Gastroesophageal sphincter (tissue), 4 donors: ENCODE measurements around the gene MUC6. TPM values are rescaled to one million over a fixed set of nuclear protein-coding genes. Genes with fewer than 3 reads are reported as not detected.

Source experiments
- ATAC-seq: fragments of 150-250 bp; one replicate; pipeline ENCODE4 v1.9.1; 2016; ENCODE audit warnings: mild to moderate bottlenecking, moderate library complexity
- H3K27ac ChIP-seq, 4 donors: fragments of 200-600 bp; sonication (generic) in 3 of 4; 1 replicate in 3 of 4; 2 replicates in 1 of 4; pipeline ENCODE4 v1.5.1; 2016 to 2019
- H3K27me3 ChIP-seq: fragments of 200-600 bp; sonication (generic); one replicate; pipeline ENCODE4 v1.5.1; 2019
- H3K36me3 ChIP-seq, 2 donors: fragments of 200-600 bp; sonication (generic); one replicate each; pipeline ENCODE4 v1.5.1; 2019; ENCODE audit warnings: control low read depth in 1 of 2
- H3K4me1 ChIP-seq, 3 donors: fragments of 200-600 bp; sonication (generic); 1 replicate in 2 of 3; 2 replicates in 1 of 3; pipeline ENCODE4 v1.5.1; 2016 to 2019; ENCODE audit warnings: control low read depth in 2 of 3
- H3K4me3 ChIP-seq, 2 donors: fragments of 200-600 bp; sonication (generic); one replicate each; pipeline ENCODE4 v1.5.1; 2019; ENCODE audit warnings: mild to moderate bottlenecking in 1 of 2, moderate library complexity in 1 of 2
- H3K9me3 ChIP-seq, 3 donors: fragments of 200-600 bp; sonication (generic); one replicate each; pipeline ENCODE4 v1.5.1; 2017 to 2019; ENCODE audit warnings: control low read depth in 2 of 3
- EP300 ChIP-seq: sonication (generic); formaldehyde crosslinking; IDR thresholded peaks from one replicate; pipeline ENCODE4 v1.6.1; 2017; ENCODE audit warnings: antibody characterized with exemption, mild to moderate bottlenecking
- POLR2A ChIP-seq, 2 donors: fragments of 450-650 bp; IDR thresholded peaks; one replicate each; pipeline ENCODE4 v1.6.1; 2017; ENCODE audit warnings: antibody characterized with exemption in 2 of 2, mild to moderate bottlenecking in 2 of 2, moderate library complexity in 1 of 2
- POLR2AphosphoS5 ChIP-seq: sonication (generic); formaldehyde crosslinking; IDR thresholded peaks from one replicate; pipeline ENCODE4 v1.6.1; 2017; ENCODE audit warnings: antibody characterized with exemption
- WGBS, 2 donors: methylation state at CpG; one replicate each; pipeline ENCODE4 v1.1.5; 2018; ENCODE audit warnings: low coverage in 1 of 2; 5-methylcytosine and 5-hydroxymethylcytosine counted together
- total RNA-seq, 4 donors: library from RNA; depleted of rRNA; stranded (reverse); fragments of >200 nt; gene quantifications; one replicate each; pipeline ENCODE4 v1.1.0, GENCODE V29; 2016
- TF ChIP-seq, protein P1 (sequence below), 4 experiments: fragments of 200-600 bp in 2 of 4; fragments of 450-650 bp in 2 of 4; sonication (generic) in 1 of 4; IDR thresholded peaks; one replicate each; pipeline ENCODE4 v1.5.1; 2017 to 2019; ENCODE audit warnings: antibody characterized with exemption in 4 of 4, mild to moderate bottlenecking in 2 of 4, moderate library complexity in 2 of 4

Gene MUC6
- total RNA-seq, 4 donors from 2014 or later = 0.77 TPM; not detected in 3

DNA sequence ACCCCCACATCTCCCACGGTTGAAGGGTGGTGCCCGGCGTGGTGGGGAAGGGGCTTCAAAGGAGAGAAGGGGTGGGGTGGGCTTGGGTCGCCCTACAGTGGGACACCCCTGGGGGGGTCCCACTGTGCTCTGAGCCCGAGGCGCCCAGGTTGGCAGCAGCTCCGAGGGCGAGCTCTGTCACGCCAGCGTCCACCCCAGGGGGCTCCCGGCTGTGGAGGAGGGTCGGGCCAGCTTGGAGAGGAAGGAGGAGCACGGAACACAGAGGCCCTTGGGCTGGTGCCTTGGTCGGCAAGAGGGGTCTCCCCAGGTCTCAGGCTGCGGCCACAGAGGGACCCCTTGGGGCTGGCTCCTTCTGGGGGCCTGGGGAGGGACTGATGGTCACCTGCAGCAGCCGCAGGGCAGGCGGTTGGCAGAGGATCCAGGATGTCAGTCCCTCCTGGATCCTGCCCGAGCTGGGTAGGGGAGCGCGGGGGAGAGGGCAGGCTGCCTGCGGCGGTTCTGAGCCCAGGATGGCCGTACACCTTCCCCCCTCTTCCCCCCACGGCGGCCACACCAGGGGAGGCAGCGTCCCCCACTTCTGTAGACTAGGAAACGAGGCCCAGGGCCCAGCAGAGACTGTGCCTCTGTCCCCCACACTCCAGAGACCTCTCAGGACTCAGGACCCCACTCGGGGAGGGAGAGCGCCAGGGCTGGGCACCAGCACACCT, 788 bp downstream of the MUC6 start:
- H3K36me3 ChIP-seq = no peaks in the 10 kb centered on the region
- no peak overlapping the region for H3K27ac ChIP-seq
- H3K9me3 ChIP-seq = no peaks in the 10 kb centered on the region
- no peak for ATAC-seq
- WGBS, 2 donors = no CpG with 5 or more reads among the region's 29 CpGs
- TF ChIP-seq, protein P1, sequence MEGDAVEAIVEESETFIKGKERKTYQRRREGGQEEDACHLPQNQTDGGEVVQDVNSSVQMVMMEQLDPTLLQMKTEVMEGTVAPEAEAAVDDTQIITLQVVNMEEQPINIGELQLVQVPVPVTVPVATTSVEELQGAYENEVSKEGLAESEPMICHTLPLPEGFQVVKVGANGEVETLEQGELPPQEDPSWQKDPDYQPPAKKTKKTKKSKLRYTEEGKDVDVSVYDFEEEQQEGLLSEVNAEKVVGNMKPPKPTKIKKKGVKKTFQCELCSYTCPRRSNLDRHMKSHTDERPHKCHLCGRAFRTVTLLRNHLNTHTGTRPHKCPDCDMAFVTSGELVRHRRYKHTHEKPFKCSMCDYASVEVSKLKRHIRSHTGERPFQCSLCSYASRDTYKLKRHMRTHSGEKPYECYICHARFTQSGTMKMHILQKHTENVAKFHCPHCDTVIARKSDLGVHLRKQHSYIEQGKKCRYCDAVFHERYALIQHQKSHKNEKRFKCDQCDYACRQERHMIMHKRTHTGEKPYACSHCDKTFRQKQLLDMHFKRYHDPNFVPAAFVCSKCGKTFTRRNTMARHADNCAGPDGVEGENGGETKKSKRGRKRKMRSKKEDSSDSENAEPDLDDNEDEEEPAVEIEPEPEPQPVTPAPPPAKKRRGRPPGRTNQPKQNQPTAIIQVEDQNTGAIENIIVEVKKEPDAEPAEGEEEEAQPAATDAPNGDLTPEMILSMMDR (IDR thresholded peaks at IDR 0.05) = no peak
- TF ChIP-seq EP300 (no peak), POLR2AphosphoS5 (no peak), POLR2A (IDR thresholded peaks at IDR 0.05) (no peak)
- no peaks in the 10 kb centered on the region for H3K4me1 ChIP-seq
- H3K27me3 ChIP-seq = peaks cover 67% of the 10 kb centered on the region
- no peak overlapping the region for H3K4me3 ChIP-seq

DNA sequence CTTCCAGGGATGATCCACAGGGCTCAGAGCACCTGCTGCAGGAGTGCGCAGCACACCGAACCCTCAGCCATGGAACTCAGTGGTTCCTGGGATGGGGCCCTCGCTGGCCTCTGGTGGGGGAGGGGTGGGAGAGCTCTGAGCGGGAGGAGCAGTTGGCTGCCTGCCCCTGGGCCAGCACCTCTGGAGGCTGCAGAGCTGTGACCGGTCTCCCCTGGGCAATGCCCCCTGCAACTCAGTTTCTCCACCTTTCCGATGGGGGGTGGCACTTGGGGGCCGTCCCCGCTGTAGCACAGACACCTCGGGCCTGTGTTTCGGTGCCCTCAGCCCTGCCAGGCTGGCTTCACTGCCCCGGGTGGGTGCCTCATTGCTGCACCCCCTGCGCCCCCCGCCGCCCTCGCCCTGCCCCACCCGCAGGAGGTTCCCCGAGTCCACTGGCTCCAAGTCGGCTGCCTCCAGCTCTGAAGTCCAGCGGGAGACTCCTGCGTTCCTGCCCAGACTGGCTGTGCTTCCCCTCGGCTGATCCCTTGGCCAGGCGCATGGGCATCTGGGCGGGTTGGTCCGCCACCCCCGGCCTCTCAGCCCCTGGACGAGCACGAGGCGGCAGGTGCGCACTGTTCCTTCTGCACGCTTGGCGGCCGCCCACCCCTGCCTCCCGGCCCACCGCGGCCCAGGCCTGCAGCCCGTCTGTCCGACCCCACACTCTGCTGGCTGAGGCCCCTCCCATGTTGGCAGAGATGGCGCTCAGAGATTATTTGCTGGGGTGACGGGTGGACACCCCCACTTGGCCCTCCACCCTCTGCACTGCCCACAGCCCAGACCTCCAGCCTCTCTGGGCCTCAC, 1.8 kb downstream of the MUC6 start:
- Histone ChIP-seq H3K4me1 (no peaks in the 10 kb centered on the region), H3K27me3 (peaks cover 58% of the 10 kb centered on the region), H3K36me3 (no peaks in the 10 kb centered on the region), H3K4me3 (no peak overlapping the region), H3K9me3 (no peaks in the 10 kb centered on the region), H3K27ac (no peak overlapping the region)
- WGBS, 2 donors = 73 to 100% methylated on average over 2 to 9 of the region's 39 CpGs
- TF ChIP-seq, protein P1 (IDR thresholded peaks at IDR 0.05) = no peak
- TF ChIP-seq POLR2AphosphoS5 = no peak
- no peak for TF ChIP-seq EP300
- no peak for ATAC-seq

DNA sequence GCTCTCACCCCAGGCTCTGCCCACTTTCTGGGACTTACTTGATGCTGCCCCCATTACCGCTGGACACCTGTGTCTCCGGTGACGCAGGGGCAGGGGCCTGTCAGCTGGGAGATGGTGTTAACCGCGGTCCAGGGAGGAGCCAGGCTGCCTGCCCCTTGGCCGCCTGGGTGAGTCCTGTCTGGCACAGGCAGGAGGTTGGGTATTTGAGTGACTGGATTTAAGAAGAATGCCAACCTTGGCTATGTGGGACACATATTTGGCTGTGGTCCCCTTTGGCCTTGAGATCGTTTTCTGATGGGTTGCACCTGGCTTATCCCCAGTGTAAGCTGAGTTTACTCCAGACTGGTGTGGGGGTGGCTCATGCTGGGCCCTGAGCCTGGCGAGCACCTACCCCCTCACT, 2.5 kb downstream of the MUC6 start:
- no CpG with 5 or more reads among the region's 8 CpGs for WGBS, 2 donors
- Histone ChIP-seq H3K4me1 (no peaks in the 10 kb centered on the region), H3K36me3 (no peaks in the 10 kb centered on the region), H3K27ac (no peak overlapping the region), H3K4me3 (no peak overlapping the region), H3K27me3 (peaks cover 53% of the 10 kb centered on the region), H3K9me3 (no peaks in the 10 kb centered on the region)
- no peak for TF ChIP-seq POLR2A (IDR thresholded peaks at IDR 0.05)
- no peak for ATAC-seq

DNA sequence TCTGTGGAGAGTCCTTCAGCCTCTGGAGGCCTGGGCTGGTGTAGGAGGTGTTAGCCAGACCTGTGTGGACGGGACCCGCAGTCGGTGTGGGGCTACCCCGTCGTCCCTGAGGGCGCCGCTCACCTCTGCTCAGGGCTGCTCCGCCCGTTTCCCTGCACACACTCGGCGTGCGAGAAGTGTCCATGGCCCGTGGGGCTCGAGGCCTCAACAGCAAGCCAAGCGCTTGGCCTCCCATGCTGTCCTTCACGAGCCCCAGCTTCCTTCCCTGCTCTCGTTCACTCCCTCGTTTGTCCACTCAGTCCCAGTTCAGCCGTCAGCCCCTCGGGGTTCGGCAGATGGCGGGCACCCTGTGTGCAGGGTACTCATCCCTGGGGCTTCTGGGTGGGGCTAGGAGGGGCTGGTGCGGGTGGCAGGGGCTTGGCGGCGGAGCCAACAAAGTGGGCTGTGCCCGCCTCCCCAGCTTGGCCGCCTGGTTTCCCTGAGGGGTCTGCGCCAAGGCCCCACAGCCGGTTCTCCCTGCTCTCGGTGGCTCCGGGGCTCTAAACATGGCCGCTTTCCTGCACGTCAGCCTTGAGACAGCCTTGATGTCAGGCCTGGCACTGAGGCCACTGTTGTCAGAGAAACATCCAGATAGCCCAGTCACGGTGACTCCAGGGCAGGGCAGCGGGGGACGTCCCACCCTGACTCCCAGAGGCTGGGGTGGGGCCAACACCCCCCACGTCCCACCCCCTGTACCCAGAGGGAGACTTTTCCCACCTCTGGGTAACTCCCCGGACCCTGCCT, 3.3 kb downstream of the MUC6 start:
- H3K4me3 ChIP-seq = no peak overlapping the region
- H3K4me1 ChIP-seq = no peaks in the 10 kb centered on the region
- no peaks in the 10 kb centered on the region for H3K9me3 ChIP-seq
- H3K27me3 ChIP-seq = peaks cover 47% of the 10 kb centered on the region
- TF ChIP-seq EP300 (no peak), POLR2A (IDR thresholded peaks at IDR 0.05) (no peak), POLR2AphosphoS5 (no peak)
- TF ChIP-seq, protein P1 (IDR thresholded peaks at IDR 0.05) = no peak
- no peak overlapping the region for H3K27ac ChIP-seq
- ATAC-seq = no peak
- H3K36me3 ChIP-seq = no peaks in the 10 kb centered on the region
- WGBS, 2 donors = 66 to 80% methylated on average over 7 of the region's 38 CpGs

DNA sequence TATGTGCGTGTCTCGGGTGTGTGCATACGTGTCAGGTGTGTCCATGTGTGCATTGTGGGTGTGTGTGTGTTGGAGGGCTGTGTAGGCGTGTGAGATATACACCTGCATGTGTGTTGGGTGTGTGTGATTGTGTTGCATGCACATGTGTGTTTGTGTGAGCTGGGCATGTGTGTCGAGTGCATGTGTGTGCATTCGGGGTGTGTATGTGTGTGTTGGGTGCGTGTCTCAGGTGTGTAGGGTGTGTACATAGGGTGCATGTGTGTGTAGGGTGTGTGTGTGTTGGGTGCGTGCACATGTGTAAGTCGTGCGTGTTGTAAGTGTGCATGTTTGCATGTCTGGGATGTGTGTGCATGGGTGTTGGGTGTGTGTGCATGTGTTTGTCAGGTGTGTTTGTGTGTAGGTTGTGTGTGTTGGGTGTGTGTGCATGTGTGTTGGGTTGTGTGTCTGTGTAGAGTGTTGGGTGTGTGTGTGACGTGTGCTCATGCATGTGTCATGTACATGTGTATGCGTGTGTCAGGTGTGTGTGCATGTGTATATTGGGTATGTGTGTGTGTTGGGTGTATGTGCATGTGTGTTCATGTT, 4.1 kb downstream of the MUC6 start:
- no peak overlapping the region for H3K27ac ChIP-seq
- no peaks in the 10 kb centered on the region for H3K9me3 ChIP-seq
- H3K4me3 ChIP-seq = no peak overlapping the region
- H3K36me3 ChIP-seq = no peaks in the 10 kb centered on the region
- WGBS, 2 donors = 87 to 95% methylated on average over 11 of the region's 12 CpGs
- no peak for TF ChIP-seq EP300
- no peak for TF ChIP-seq POLR2AphosphoS5
- no peak for TF ChIP-seq POLR2A (IDR thresholded peaks at IDR 0.05)
- TF ChIP-seq, protein P1 (IDR thresholded peaks at IDR 0.05) = no peak
- H3K27me3 ChIP-seq = peaks cover 39% of the 10 kb centered on the region
- no peaks in the 10 kb centered on the region for H3K4me1 ChIP-seq
- ATAC-seq = no peak
